Epithelial cell of proximal tubule (primary cell): ENCODE measurements around the gene NFE2. TPM values are rescaled to one million over a fixed set of nuclear protein-coding genes. Genes with fewer than 3 reads are reported as not detected.

Experiments used
- DNase-seq: peaks from one replicate; pipeline ENCODE4 v3.0.0-alpha.2; 2011; ENCODE audit warnings: low read depth
- H3K4me3 ChIP-seq: 2 replicates; pipeline ENCODE4 v1.5.1; 2011; ENCODE audit warnings: low read depth, mild to moderate bottlenecking, low read length
- CTCF ChIP-seq: conservative IDR thresholded peaks from 2 replicates; pipeline ENCODE4 v1.5.1; 2012; ENCODE audit warnings: low read depth, mild to moderate bottlenecking, low read length
- total RNA-seq: library from RNA; depleted of rRNA; stranded (reverse); fragments of >200 nt; gene quantifications from 2 replicates; pipeline ENCODE4 v1.2.3, GENCODE V29; 2015

The NFE2 gene
- total RNA-seq, 1 donor from 2014 or later = not detected

- no peak for DNase-seq
- TF ChIP-seq CTCF = no peak
- no peak overlapping the region for H3K4me3 ChIP-seq
These were observed 3.5 kb upstream of the NFE2 start for GRCh38 chr12:54304187-54304810.

DNA sequence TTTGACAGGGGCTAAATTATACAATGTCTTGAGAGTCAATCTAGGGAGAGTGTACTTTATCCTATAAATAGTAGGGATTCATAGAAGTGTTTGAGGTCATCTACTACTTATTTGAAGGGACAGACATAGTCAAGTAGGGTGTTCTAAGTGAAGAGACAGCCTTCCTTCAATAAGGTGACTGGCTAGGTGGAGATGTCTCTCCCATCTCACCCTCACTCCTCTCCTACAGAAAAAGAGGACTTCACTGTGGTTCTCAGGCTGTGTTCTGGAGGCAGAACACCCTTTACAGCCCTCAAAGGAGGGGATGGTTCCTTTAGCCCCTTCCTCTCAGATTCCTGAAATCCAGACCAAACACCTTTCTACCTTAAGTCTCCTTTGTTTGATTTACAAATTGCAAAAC is 2.8 kb upstream of the NFE2 start:
- H3K4me3 ChIP-seq = no peak overlapping the region
- no peak for TF ChIP-seq CTCF
- no peak for DNase-seq

- DNase-seq = no peak
- TF ChIP-seq CTCF = no peak
- no peak overlapping the region for H3K4me3 ChIP-seq
These were observed 723 bp upstream of the NFE2 start for GRCh38 chr12:54301428-54302048.

DNA sequence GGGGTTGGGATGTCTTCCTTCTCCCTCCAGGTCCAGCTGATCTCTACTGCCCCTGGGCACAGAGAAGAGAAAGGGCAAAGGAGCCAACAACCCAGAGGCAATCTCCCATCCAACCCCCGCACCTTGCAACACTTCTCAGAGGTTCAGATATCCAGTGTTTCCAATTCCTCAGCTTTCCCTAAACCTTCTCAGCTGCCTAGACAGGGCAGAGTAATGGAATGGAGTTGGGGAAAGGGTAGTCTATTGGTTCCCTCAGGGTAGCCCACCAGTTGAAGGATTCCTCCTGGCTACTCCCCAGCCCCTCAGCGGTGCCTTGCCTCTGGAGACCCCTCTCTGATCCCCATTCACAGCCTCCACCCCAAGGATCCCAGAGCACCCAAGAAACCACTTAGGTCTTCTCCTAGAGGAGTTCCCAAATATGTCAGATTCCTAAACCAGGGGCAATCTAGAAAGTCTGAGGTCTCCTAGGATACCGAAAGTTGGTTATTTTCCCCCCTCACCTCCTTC is 537 bp downstream of the NFE2 start:
- no peak for DNase-seq
- TF ChIP-seq CTCF = no peak
- peak overlapping the region; percentile 42 for H3K4me3 ChIP-seq

DNA sequence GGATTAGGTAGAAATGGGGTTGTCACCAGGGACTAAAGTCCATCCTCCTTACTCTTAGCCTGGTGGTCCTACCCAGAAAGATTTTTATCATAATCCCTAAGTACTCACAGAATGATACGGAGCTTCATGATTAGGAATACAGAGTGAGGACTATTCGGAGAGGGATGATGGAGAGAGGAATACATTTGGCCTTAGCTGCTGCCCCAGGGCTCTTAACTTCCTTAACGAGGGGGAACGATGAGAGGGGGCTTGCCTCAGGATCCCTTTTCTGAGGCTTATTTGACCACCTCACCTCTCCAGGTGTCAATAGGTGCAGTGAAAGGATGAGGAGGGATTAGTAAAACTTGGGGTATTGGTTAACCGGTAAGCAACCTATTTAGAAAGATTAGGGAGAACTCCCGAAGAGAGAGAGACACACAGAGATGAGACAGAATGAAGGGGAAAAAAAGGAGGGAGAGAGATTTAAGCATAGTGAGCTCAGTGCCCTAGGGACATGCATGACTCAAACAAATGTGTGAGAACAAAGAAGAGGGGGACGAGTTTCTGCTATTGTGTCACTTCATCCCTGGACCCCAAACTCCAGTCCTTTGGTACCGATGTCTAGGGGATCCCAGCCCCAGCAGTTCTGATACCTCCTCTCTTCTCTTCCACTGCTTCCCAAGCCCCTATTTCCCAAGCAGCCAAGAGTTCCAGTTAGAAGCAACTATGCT is 1.1 kb downstream of the NFE2 start:
- TF ChIP-seq CTCF = no peak
- no peak for DNase-seq
- H3K4me3 ChIP-seq = no peak overlapping the region

DNA sequence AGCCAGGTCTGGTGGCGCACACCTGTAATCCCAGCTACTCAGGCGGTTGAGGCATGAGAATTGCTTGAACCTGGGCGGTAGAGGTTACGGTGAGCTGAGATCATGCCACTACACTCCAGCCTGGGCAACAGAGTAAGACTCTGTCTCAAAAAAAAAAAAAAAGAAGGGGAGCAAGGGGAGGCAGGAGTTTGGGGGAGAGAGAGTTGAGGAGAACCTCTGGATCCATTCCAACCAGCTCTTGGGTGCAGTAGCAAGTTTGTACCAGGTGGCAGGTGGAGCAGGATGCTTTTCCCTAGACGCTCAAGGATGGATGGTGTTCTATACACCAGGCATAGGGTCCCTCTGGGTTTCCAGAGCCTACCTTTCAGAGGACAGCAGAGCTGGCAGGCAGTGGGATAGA is 1.9 kb downstream of the NFE2 start:
- no peak overlapping the region for H3K4me3 ChIP-seq
- DNase-seq = no peak
- TF ChIP-seq CTCF = no peak
